ENCODE results near the gene MMP13. TPM values are rescaled to one million over a fixed set of nuclear protein-coding genes. Genes with fewer than 3 reads are reported as not detected.

MMP13 gene
- total and polyA plus RNA-seq, 2 of the 13 experiments (the other 11 are each of a cell fraction or from before 2014, with no cell fraction given) = not detected

- TF ChIP-seq ZSCAN21 (CRISPR knock-in tag; IDR thresholded peaks at IDR 0.05; ENCODE audit: borderline replicate concordance) (no peak), ZNF235 (CRISPR knock-in tag; IDR thresholded peaks at IDR 0.05; ENCODE audit: borderline replicate concordance) (no peak), SALL1 (CRISPR knock-in tag; IDR thresholded peaks at IDR 0.05) (no peak), STAT6 (CRISPR knock-in tag; IDR thresholded peaks at IDR 0.05; ENCODE audit: borderline replicate concordance) (no peak)
Observed at GRCh38 chr11:102924851-102925380, 30.6 kb downstream of the MMP13 start (continued).

- no TSS peak for BruUV-seq (replicated peaks)
- ChIA-PET POLR2A (no interaction called here), CTCF (ENCODE audit: low intra/inter-chr PET ratio, low total read pairs) (no interaction called here)
- H3K27me3 ChIP-seq (ENCODE audit: control insufficient read depth in 1 of 2, insufficient read depth in 2 of 2, low read length in 2 of 2) = no peaks in the 10 kb centered on the region
- no peaks in the 10 kb centered on the region for H3K36me3 ChIP-seq (replicated peaks in 1 of 2; ENCODE audit: control insufficient read depth in 1 of 2, insufficient read depth in 2 of 2, low read length in 2 of 2)
- H4K20me1 ChIP-seq (ENCODE audit: insufficient read depth, low read length) = no peaks in the 10 kb centered on the region
- H3K9me3 ChIP-seq (ENCODE audit: low read length) = no peaks in the 10 kb centered on the region
- no peaks in the 10 kb centered on the region for H3K79me2 ChIP-seq (ENCODE audit: insufficient read depth, low read length)
- intact Hi-C loops (cut with micrococcal nuclease; ENCODE audit: unreplicated experiment) = no loop called here
- in situ Hi-C loops (cut with HindIII; ENCODE audit: extremely low pct_ligation_motif_present, low pct_unique_long_range_greater_than_20kb) = no loop called here
- no peak overlapping the region for H3K9ac ChIP-seq (ENCODE audit: insufficient read depth, low read depth, low read length)
- ATAC-seq (no peak), DNase-seq (ENCODE audit: low spot score) (no peak), FAIRE-seq (no peak)
- H3K4me3 ChIP-seq (replicated peaks in 1 of 3; ENCODE audit: insufficient read depth in 1 of 3, low read depth in 2 of 3, low read length in 3 of 3) = no peak overlapping the region
- no peak overlapping the region for H3K4me2 ChIP-seq (ENCODE audit: low read depth, low read length)
- no peaks in the 10 kb centered on the region for H3K4me1 ChIP-seq (ENCODE audit: insufficient read depth, low read length)
- TF ChIP-seq SP140L (CRISPR knock-in tag; IDR thresholded peaks at IDR 0.05; ENCODE audit: borderline replicate concordance) = no peak
- TF ChIP-seq ZNF687 (CRISPR knock-in tag; IDR thresholded peaks at IDR 0.05) = no peak
- TF ChIP-seq KAT2B (IDR thresholded peaks at IDR 0.05; ENCODE audit: borderline replicate concordance, low read depth, low read length) = no peak
- TF ChIP-seq PITX1 (CRISPR knock-in tag; IDR thresholded peaks at IDR 0.05) = no peak
- TF ChIP-seq CCDC6 (CRISPR knock-in tag; IDR thresholded peaks at IDR 0.05) = no peak
- no peak for TF ChIP-seq NFATC3 (CRISPR knock-in tag; IDR thresholded peaks at IDR 0.05)
- H3K27ac ChIP-seq (ENCODE audit: extremely low read length, insufficient read depth, low read length) = no peak overlapping the region
- no peak overlapping the region for H2AFZ ChIP-seq (ENCODE audit: low read length)
- 24% methylated on average over 3 of the region's 3 CpGs for WGBS (ENCODE audit: low lambda C conversion rate)
Observed at GRCh38 chr11:102921587-102922220, 33.8 kb downstream of the MMP13 start.
